Endodermal cell (in vitro differentiated cells): ENCODE results near the gene LPGAT1. TPM values are rescaled to one million over a fixed set of nuclear protein-coding genes. Genes with fewer than 3 reads are reported as not detected.

Experiments
- DNase-seq: peaks from one replicate; pipeline ENCODE4 v3.0.0-alpha.2; 2017
- H3K27ac ChIP-seq: 2 replicates; pipeline ENCODE4 v1.5.1; 2013; ENCODE audit warnings: mild to moderate bottlenecking, low read depth, low read length, moderate library complexity
- H3K27me3 ChIP-seq: 2 replicates; pipeline ENCODE4 v1.6.1; 2013; ENCODE audit warnings: mild to moderate bottlenecking, low read length, moderate library complexity; ENCODE audit not compliant: insufficient read depth, control insufficient read depth, poor library complexity, severe bottlenecking
- H3K36me3 ChIP-seq: 2 replicates; pipeline ENCODE4 v1.7.0; 2013; ENCODE audit warnings: mild to moderate bottlenecking, low read length, moderate library complexity; ENCODE audit not compliant: control insufficient read depth, insufficient read depth
- H3K4me1 ChIP-seq: one replicate; pipeline ENCODE4 v1.7.0; 2013; ENCODE audit warnings: low read length; ENCODE audit not compliant: control insufficient read depth, insufficient read depth
- H3K4me3 ChIP-seq: 2 replicates; pipeline ENCODE4 v1.5.1; 2013; ENCODE audit warnings: mild to moderate bottlenecking, low read length, moderate library complexity
- H3K9ac ChIP-seq: 2 replicates; pipeline ENCODE4 v1.6.1; 2013; ENCODE audit warnings: mild to moderate bottlenecking, low read length, moderate library complexity; ENCODE audit not compliant: poor library complexity, severe bottlenecking; ENCODE audit errors: extremely low read depth
- H3K9me3 ChIP-seq: 2 replicates; pipeline ENCODE4 v1.6.1; 2013; ENCODE audit warnings: mild to moderate bottlenecking, low read length, moderate library complexity; ENCODE audit not compliant: control insufficient read depth
- H3K27ac Mint-ChIP-seq: 2 replicates; pipeline ENCODE4 v1.8.0; 2020; ENCODE audit warnings: mixed read lengths
- H3K27me3 Mint-ChIP-seq: 2 replicates; pipeline ENCODE4 v1.8.0; 2021; ENCODE audit warnings: mild to moderate bottlenecking, mixed read lengths; ENCODE audit not compliant: insufficient read depth
- H3K36me3 Mint-ChIP-seq: 2 replicates; pipeline ENCODE4 v1.8.0; 2020; ENCODE audit warnings: low read depth, mixed read lengths
- H3K4me1 Mint-ChIP-seq: 2 replicates; pipeline ENCODE4 v1.8.0; 2020; ENCODE audit warnings: mixed read lengths
- H3K4me3 Mint-ChIP-seq: 2 replicates; pipeline ENCODE4 v1.8.0; 2020; ENCODE audit warnings: mild to moderate bottlenecking, moderate library complexity, mixed read lengths
- H3K9me3 Mint-ChIP-seq: 2 replicates; pipeline ENCODE4 v1.8.0; 2020; ENCODE audit warnings: mild to moderate bottlenecking, mixed read lengths
- CTCF ChIP-seq: fragments of 200-600 bp; sonication (generic); conservative IDR thresholded peaks from 2 replicates; pipeline ENCODE4 v1.5.0; 2021; ENCODE audit warnings: antibody characterized with exemption, mild to moderate bottlenecking
- WGBS, 2 experiments: methylation state at CpG; one replicate each; pipeline versions ENCODE4 v1.1.5 to v1.1.7; 2013; ENCODE audit warnings: missing lambda C conversion rate in 2 of 2, mixed read lengths in 1 of 2; ENCODE audit not compliant: insufficient coverage in 1 of 2, insufficient read length in 1 of 2; 5-methylcytosine and 5-hydroxymethylcytosine counted together
- total RNA-seq, 2 donors: library from RNA; stranded (reverse); fragmentation: NEBNext Ultra II Directional in 1 of 2; extraction: Animal tissue kit (Norgen Biotek cat#: 25700) in 1 of 2; gene quantifications; 2 replicates in 1 of 2; 3 replicates in 1 of 2; pipeline ENCODE4 v1.2.1, GENCODE V29; 2021

The LPGAT1 gene
- total RNA-seq, 2 donors from 2014 or later: 57.0 to 66.9 TPM

GRCh38 chr1:211828584-211829342, 1.8 kb downstream of the LPGAT1 start:
- peaks cover 23% of the 10 kb centered on the region for H3K36me3 Mint-ChIP-seq
- Histone ChIP-seq H3K27me3 (no peaks in the 10 kb centered on the region), H3K9me3 (no peaks in the 10 kb centered on the region), H3K9ac (no peak overlapping the region), H3K36me3 (peaks cover 43% of the 10 kb centered on the region), H3K4me1 (peaks cover 15% of the 10 kb centered on the region), H3K27ac (no peak overlapping the region), H3K4me3 (peak overlapping the region; percentile 87)
- no peak for TF ChIP-seq CTCF
- H3K27ac Mint-ChIP-seq: peak overlapping the region; percentile 78
- H3K9me3 Mint-ChIP-seq: no peaks in the 10 kb centered on the region
- peaks cover 4% of the 10 kb centered on the region for H3K27me3 Mint-ChIP-seq
- DNase-seq: no peak
- 62 to 100% methylated on average over 2 to 9 of the region's 9 CpGs for WGBS, 2 experiments
- peaks cover 31% of the 10 kb centered on the region for H3K4me1 Mint-ChIP-seq
- peak overlapping the region; percentile 82 for H3K4me3 Mint-ChIP-seq

GRCh38 chr1:211827051-211827450, 3.5 kb downstream of the LPGAT1 start:
- Mint-ChIP-seq H3K4me3 (no peak overlapping the region), H3K27ac (no peak overlapping the region), H3K9me3 (no peaks in the 10 kb centered on the region), H3K4me1 (peaks cover 21% of the 10 kb centered on the region), H3K27me3 (peaks cover 4% of the 10 kb centered on the region), H3K36me3 (peaks cover 32% of the 10 kb centered on the region)
- Histone ChIP-seq H3K27me3 (no peaks in the 10 kb centered on the region), H3K4me1 (peaks cover 9% of the 10 kb centered on the region), H3K36me3 (peaks cover 56% of the 10 kb centered on the region), H3K9me3 (no peaks in the 10 kb centered on the region), H3K9ac (no peak overlapping the region), H3K4me3 (peak overlapping the region; percentile 87), H3K27ac (no peak overlapping the region)
- no peak for TF ChIP-seq CTCF
- DNase-seq: no peak

- peaks cover 12% of the 10 kb centered on the region for H3K4me1 Mint-ChIP-seq
- H3K4me3 Mint-ChIP-seq: no peak overlapping the region
- DNase-seq: no peak
- no peak for TF ChIP-seq CTCF
- H3K36me3 ChIP-seq: peaks cover 66% of the 10 kb centered on the region
- peaks cover 4% of the 10 kb centered on the region for H3K27me3 Mint-ChIP-seq
- H3K9me3 ChIP-seq: peaks cover 2% of the 10 kb centered on the region
- WGBS, 2 experiments: 50% methylated on average over 1 of the region's 1 CpG; no CpG with 5 or more reads in 1 of the 2 experiments
- H3K36me3 Mint-ChIP-seq: peaks cover 39% of the 10 kb centered on the region
- peaks cover 5% of the 10 kb centered on the region for H3K4me1 ChIP-seq
- no peak overlapping the region for H3K27ac Mint-ChIP-seq
- no peak overlapping the region for H3K27ac ChIP-seq
- H3K4me3 ChIP-seq: no peak overlapping the region
- no peaks in the 10 kb centered on the region for H3K9me3 Mint-ChIP-seq
- no peak overlapping the region for H3K9ac ChIP-seq
- H3K27me3 ChIP-seq: no peaks in the 10 kb centered on the region
These were observed 4.6 kb downstream of the LPGAT1 start for GRCh38 chr1:211825980-211826379.
